ENCODE data around the gene PHEX. TPM values are rescaled to one million over a fixed set of nuclear protein-coding genes. Genes with fewer than 3 reads are reported as not detected.
"Not testable (repeated sequence)": the region's sequence is repeated elsewhere in the genome, so short reads cannot be mapped to it uniquely, and the experiment has no call there.

PHEX gene
- total RNA-seq, 2 donors from 2014 or later: 0.29 TPM; not detected in 1

GRCh38 chrX:22192419-22193060 lies 160.4 kb downstream of the PHEX start:
- ATAC-seq: peak; percentile 71
- DNase-seq: peak; percentile 67
- intact Hi-C loops (cut with DNase I): loop anchor here in 1 of 2 donors (5.0 to 10.0 kb wide), 3 partner anchors 55 to 208 kb away; no protein-coding TSS in a partner anchor

GRCh38 chrX:22193851-22194659 lies 161.9 kb downstream of the PHEX start:
- ATAC-seq (no peak), DNase-seq (no peak)
- intact Hi-C loops (cut with DNase I): loop anchor here in 1 of 2 donors (5.0 to 10.0 kb wide), 3 partner anchors 57 to 209 kb away; no protein-coding TSS in a partner anchor

- intact Hi-C loops (cut with DNase I): loop anchor here in 1 of 2 donors (5.0 to 10.0 kb wide), 3 partner anchors 57 to 210 kb away; no protein-coding TSS in a partner anchor
- DNase-seq (no peak), ATAC-seq (no peak)
Observed at GRCh38 chrX:22194660-22194945, 162.5 kb downstream of the PHEX start.

- DNase-seq: no peak
- ATAC-seq: no peak
- intact Hi-C loops (cut with DNase I): loop anchor here in 1 of 2 donors (10.0 kb wide), 1 partner anchor 211 kb away; no protein-coding TSS in a partner anchor
Observed at GRCh38 chrX:22196149-22196548, 164.0 kb downstream of the PHEX start.

- ATAC-seq (no peak), DNase-seq (no peak)
- intact Hi-C loops (cut with DNase I): no loop called here
Observed at GRCh38 chrX:22202251-22202650, 170.1 kb downstream of the PHEX start.

GRCh38 chrX:22203186-22203585 lies 171.1 kb downstream of the PHEX start:
- ATAC-seq (no peak), DNase-seq (no peak)
- intact Hi-C loops (cut with DNase I): no loop called here

- intact Hi-C loops (cut with DNase I): no loop called here
- ATAC-seq (no peak), DNase-seq (no peak)
Observed at GRCh38 chrX:22206781-22207180, 174.7 kb downstream of the PHEX start.

GRCh38 chrX:22220941-22221340 lies 188.8 kb downstream of the PHEX start:
- no peak for DNase-seq
- ATAC-seq: no peak
- intact Hi-C loops (cut with DNase I): no loop called here

GRCh38 chrX:22234380-22234779 lies 202.3 kb downstream of the PHEX start:
- DNase-seq: no peak
- ATAC-seq: no peak
- intact Hi-C loops (cut with DNase I): no loop called here

GRCh38 chrX:22237479-22237878 lies 205.4 kb downstream of the PHEX start:
- intact Hi-C loops (cut with DNase I): no loop called here
- DNase-seq (no peak), ATAC-seq (no peak)

- no peak for DNase-seq
- intact Hi-C loops (cut with DNase I): no loop called here
- ATAC-seq: no peak
Observed at GRCh38 chrX:22246620-22247019, 214.5 kb downstream of the PHEX start.

GRCh38 chrX:22247169-22247568 lies 215.0 kb downstream of the PHEX start:
- intact Hi-C loops (cut with DNase I): no loop called here
- no peak for ATAC-seq

GRCh38 chrX:22248401-22248800 lies 216.3 kb downstream of the PHEX start:
- intact Hi-C loops (cut with DNase I): no loop called here
- no peak for ATAC-seq
- no peak for DNase-seq

More at GRCh38 chrX:22247169-22247568, 215.0 kb downstream of the PHEX start:
- no peak for DNase-seq

GRCh38 chrX:22249371-22249770 lies 217.2 kb downstream of the PHEX start:
- intact Hi-C loops (cut with DNase I): no loop called here
- DNase-seq (no peak), ATAC-seq (no peak)

GRCh38 chrX:22268706-22269105 lies 236.6 kb downstream of the PHEX start:
- no peak for DNase-seq
- intact Hi-C loops (cut with DNase I): no loop called here
- ATAC-seq: no peak

GRCh38 chrX:22272613-22273012 lies 240.5 kb downstream of the PHEX start, which contains the start of gene CBLL2:
CBLL2 (plus strand) TSS chrX:22272913; CDS start chrX:22272992, 79 bp downstream.
- DNase-seq: no peak
- ATAC-seq: no peak
- intact Hi-C loops (cut with DNase I): no loop called here

GRCh38 chrX:22273714-22274317 lies 241.7 kb downstream of the PHEX start:
- intact Hi-C loops (cut with DNase I): no loop called here

GRCh38 chrX:22276781-22277180 lies 244.7 kb downstream of the PHEX start:
- DNase-seq (no peak), ATAC-seq (no peak)
- intact Hi-C loops (cut with DNase I): no loop called here

More at GRCh38 chrX:22273714-22274317, 241.7 kb downstream of the PHEX start:
- DNase-seq (no peak), ATAC-seq (no peak)

GRCh38 chrX:22278375-22278774 lies 246.2 kb downstream of the PHEX start:
- DNase-seq (no peak), ATAC-seq (no peak)
- intact Hi-C loops (cut with DNase I): no loop called here

GRCh38 chrX:22289209-22289608 lies 257.1 kb downstream of the PHEX start:
- ATAC-seq; DNase-seq; intact Hi-C loops (cut with DNase I): not testable (repeated sequence)
